Mucosa of gallbladder (tissue), 1 donor: Measurements from ENCODE around the gene SP6. TPM values are rescaled to one million over a fixed set of nuclear protein-coding genes. Genes with fewer than 3 reads are reported as not detected.

Experiments used
- DNase-seq: peaks from one replicate; pipeline ENCODE4 v3.0.0-alpha.2; 2020; ENCODE audit warnings: low spot score
- total RNA-seq: library from RNA; stranded (reverse); gene quantifications from one replicate; pipeline ENCODE4 v1.2.1, GENCODE V29; 2021
- donor health status: DM: no; HTN: no; CAD: no.

SP6 gene
- total RNA-seq, 1 donor from 2014 or later = 0.14 TPM

- DNase-seq = no peak
Observed at GRCh38 chr17:47836601-47837000, 14.4 kb downstream of the SP6 start.

GRCh38 chr17:47834756-47835155 lies 16.2 kb downstream of the SP6 start:
- DNase-seq = no peak

GRCh38 chr17:47831934-47832327 lies 19.0 kb downstream of the SP6 start:
- peak; percentile 17 for DNase-seq

GRCh38 chr17:47831003-47831933 lies 19.7 kb downstream of the SP6 start, which contains the start of the genes LRRC46 and MRPL10:
LRRC46 (plus strand) TSS chr17:47831670; CDS start chr17:47831990, 320 bp downstream.
MRPL10 (minus strand) TSS chr17:47831541; CDS start chr17:47831511, 30 bp downstream.
- peak; percentile 94 for DNase-seq

- DNase-seq = no peak
Observed at GRCh38 chr17:47830396-47831002, 20.5 kb downstream of the SP6 start.

- peak; percentile 18 for DNase-seq
Observed at GRCh38 chr17:47829870-47830269, 21.1 kb downstream of the SP6 start.

- no peak for DNase-seq
Observed at GRCh38 chr17:47823519-47823918, 27.4 kb downstream of the SP6 start.

GRCh38 chr17:47822785-47823184 lies 28.2 kb downstream of the SP6 start:
- DNase-seq = no peak

GRCh38 chr17:47821424-47822391 lies 29.3 kb downstream of the SP6 start, which contains the start of gene OSBPL7:
OSBPL7 (minus strand) TSS chr17:47821794; CDS start chr17:47820278, 1,516 bp downstream.
- DNase-seq = peak; percentile 70

GRCh38 chr17:47821031-47821423 lies 29.9 kb downstream of the SP6 start:
- DNase-seq = no peak

GRCh38 chr17:47820033-47820789 lies 30.8 kb downstream of the SP6 start:
- no peak for DNase-seq

GRCh38 chr17:47819475-47819874 lies 31.5 kb downstream of the SP6 start:
- no peak for DNase-seq

GRCh38 chr17:47818002-47818695 lies 32.8 kb downstream of the SP6 start:
- DNase-seq = no peak

- DNase-seq = no peak
Observed at GRCh38 chr17:47816947-47817346, 34.0 kb downstream of the SP6 start.

- no peak for DNase-seq
Observed at GRCh38 chr17:47816111-47816735, 34.7 kb downstream of the SP6 start.

- no peak for DNase-seq
Observed at GRCh38 chr17:47815106-47815918, 35.7 kb downstream of the SP6 start.

GRCh38 chr17:47813512-47814031 lies 37.4 kb downstream of the SP6 start:
- DNase-seq = no peak

- no peak for DNase-seq
Observed at GRCh38 chr17:47813077-47813476, 37.9 kb downstream of the SP6 start.
